Small intestine (tissue), 7 donors: ENCODE data around the gene P2RX6. TPM values are rescaled to one million over a fixed set of nuclear protein-coding genes. Genes with fewer than 3 reads are reported as not detected.
A peak's percentile ranks its signal among the peaks of the same experiment; 100 is the strongest.

Experiments used
- DNase-seq, 2 donors: peaks; one replicate each; pipeline versions ENCODE4 v3.0.0 to v3.0.0-alpha.2; 2013
- FAIRE-seq: peaks from 2 replicates; lab custom pipeline; 2012; peaks lifted over from hg19 to GRCh38; lab: Jason Lieb, UNC
- H3K27ac ChIP-seq, 3 donors: one replicate each; pipeline ENCODE4 v1.5.1; 2013; ENCODE audit warnings: low read length in 2 of 3, mild to moderate bottlenecking in 2 of 3, control low read depth in 1 of 3, inconsistent platforms in 1 of 3, low read depth in 1 of 3, moderate library complexity in 1 of 3
- H3K27me3 ChIP-seq, 3 donors: one replicate each; pipeline ENCODE4 v1.6.1; 2013; ENCODE audit warnings: low read length in 3 of 3, inconsistent platforms in 1 of 3; ENCODE audit not compliant: control insufficient read depth in 3 of 3, insufficient read depth in 3 of 3
- H3K36me3 ChIP-seq, 3 donors: one replicate each; pipeline ENCODE4 v1.6.1; 2013; ENCODE audit warnings: low read length in 3 of 3, inconsistent platforms in 1 of 3, low read depth in 1 of 3, mild to moderate bottlenecking in 1 of 3, moderate library complexity in 1 of 3; ENCODE audit not compliant: control insufficient read depth in 3 of 3, insufficient read depth in 2 of 3
- H3K4me1 ChIP-seq, 3 donors: one replicate each; pipeline ENCODE4 v1.6.1; 2013; ENCODE audit warnings: low read length in 2 of 3, inconsistent platforms in 1 of 3, low read depth in 1 of 3, mild to moderate bottlenecking in 1 of 3, moderate library complexity in 1 of 3; ENCODE audit not compliant: control insufficient read depth in 3 of 3, insufficient read depth in 2 of 3
- H3K4me3 ChIP-seq, 3 donors: one replicate each; pipeline ENCODE4 v1.5.1; 2013; ENCODE audit warnings: low read length in 3 of 3, control low read depth in 1 of 3, inconsistent platforms in 1 of 3, low read depth in 1 of 3, mild to moderate bottlenecking in 1 of 3, moderate library complexity in 1 of 3
- H3K9me3 ChIP-seq, 2 donors: one replicate each; pipeline ENCODE4 v1.6.1; 2013; ENCODE audit warnings: low read depth in 1 of 2, low read length in 1 of 2; ENCODE audit not compliant: control insufficient read depth in 2 of 2, insufficient read depth in 1 of 2
- WGBS, 3 donors: extraction: QIAGEN DNeasy Blood & Tissue Kit; methylation state at CpG; one replicate each; pipeline ENCODE4 v1.1.7; 2013; 5-methylcytosine and 5-hydroxymethylcytosine counted together
- polyA plus RNA-seq, 4 donors: library from polyadenylated mRNA; stranded (reverse) in 3 of 4; unstranded in 1 of 4; fragments of 200-250 nt in 3 of 4; fragments of 120-200 nt in 1 of 4; gene quantifications; one replicate each; pipeline versions ENCODE4 v1.2.1 to v1.2.3, GENCODE V29; 2013
- donor health status: healthy with polysubstance abuse.
- donor health status: control.
- donor health status: control.
- donor health status: Bipolar disorder and iron deficiency.
- donor health status: healthy.

P2RX6 gene
- polyA plus RNA-seq, 4 donors, result 0.62 to 0.84 TPM; not detected in 2

DNA sequence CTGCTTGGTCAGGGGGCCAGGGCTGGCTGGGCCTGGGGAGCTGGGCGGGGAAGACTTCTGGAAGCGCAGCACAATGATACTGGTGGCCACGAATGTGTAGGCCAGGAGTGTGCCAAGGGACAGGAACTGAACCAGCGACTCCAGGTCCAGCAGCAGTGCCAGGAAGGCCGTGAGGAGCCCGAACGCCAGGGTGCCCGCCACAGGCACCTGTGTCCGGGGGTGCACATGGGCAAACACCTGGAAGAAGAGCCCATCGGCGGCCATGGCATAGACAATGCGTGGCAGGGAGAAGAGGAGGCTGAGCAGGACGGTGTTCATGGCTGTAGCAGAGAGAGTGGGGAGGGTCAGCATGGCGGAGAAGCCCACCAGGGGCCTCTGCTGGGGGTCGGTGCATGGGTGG is 15.1 kb downstream of the P2RX6 start:
- H3K27me3 ChIP-seq, result peaks cover 0 to 3% (median 0%) of the 10 kb centered on the region in 3 donors
- whole genome bisulfite sequencing, 3 donors, result 89 to 95% (median 92%) methylated on average over 15 of the region's 15 CpGs
- H3K4me1 ChIP-seq, result peaks cover 0 to 23% (median 0%) of the 10 kb centered on the region in 3 donors
- FAIRE-seq (no peak), DNase-seq (no peak)
- no peak overlapping the region for H3K27ac ChIP-seq
- no peak overlapping the region for H3K4me3 ChIP-seq
- H3K36me3 ChIP-seq, result peaks cover 0 to 30% (median 0%) of the 10 kb centered on the region in 3 donors
- no peaks in the 10 kb centered on the region for H3K9me3 ChIP-seq

DNA sequence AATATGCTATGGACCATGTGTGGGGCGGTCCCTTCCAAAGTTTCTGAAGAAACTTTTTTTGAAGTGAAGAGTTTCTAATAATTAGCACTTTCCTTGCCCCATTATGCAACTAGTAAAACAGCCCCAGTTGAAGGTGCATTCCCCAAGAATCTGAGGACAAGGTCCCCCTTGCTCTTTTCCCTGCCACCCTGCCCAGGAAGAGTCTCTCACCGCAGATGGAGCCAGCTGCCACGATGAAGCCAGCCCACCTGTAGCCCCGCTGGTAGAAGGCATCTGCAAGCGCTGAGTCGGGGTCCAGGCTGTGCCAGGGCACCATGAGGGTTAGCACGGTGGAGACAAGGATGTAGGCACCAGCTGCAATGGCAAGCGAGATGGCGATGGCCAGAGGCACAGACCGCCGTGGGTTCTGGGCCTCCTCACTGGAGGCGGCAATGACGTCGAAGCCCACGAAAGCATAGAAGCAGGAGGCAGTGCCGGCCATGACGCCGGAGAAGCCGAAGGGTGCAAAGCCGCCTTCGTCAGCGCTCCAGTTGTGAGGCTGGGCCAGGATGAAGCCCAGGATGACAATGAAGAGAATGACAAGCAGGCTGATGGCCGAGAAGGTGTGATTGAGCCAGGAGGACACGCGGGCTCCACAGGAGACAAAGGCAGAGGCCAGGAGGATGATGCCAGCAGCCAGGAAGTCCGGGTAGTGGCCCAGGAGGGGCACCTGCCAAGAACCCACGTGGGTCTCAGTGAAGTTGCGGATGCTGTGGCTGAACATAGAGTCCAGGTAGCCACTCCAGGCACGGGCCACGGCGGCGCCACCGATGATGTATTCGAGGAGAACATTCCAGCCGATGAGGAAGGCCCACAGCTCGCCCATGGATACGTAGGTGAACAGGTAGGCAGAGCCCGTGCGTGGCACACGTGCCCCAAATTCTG is 15.9 kb downstream of the P2RX6 start:
- Histone ChIP-seq H3K4me1 (peaks cover 0 to 23% (median 0%) of the 10 kb centered on the region in 3 donors), H3K36me3 (peaks cover 0 to 30% (median 0%) of the 10 kb centered on the region in 3 donors), H3K4me3 (peak overlapping the region in 1 of 3 donors; percentile 40), H3K27ac (no peak overlapping the region), H3K9me3 (no peaks in the 10 kb centered on the region), H3K27me3 (peaks cover 0 to 5% (median 0%) of the 10 kb centered on the region in 3 donors)
- FAIRE-seq, result no peak
- no peak for DNase-seq
- 92 to 96% (median 94%) methylated on average over 40 of the region's 40 CpGs for WGBS, 3 donors

DNA sequence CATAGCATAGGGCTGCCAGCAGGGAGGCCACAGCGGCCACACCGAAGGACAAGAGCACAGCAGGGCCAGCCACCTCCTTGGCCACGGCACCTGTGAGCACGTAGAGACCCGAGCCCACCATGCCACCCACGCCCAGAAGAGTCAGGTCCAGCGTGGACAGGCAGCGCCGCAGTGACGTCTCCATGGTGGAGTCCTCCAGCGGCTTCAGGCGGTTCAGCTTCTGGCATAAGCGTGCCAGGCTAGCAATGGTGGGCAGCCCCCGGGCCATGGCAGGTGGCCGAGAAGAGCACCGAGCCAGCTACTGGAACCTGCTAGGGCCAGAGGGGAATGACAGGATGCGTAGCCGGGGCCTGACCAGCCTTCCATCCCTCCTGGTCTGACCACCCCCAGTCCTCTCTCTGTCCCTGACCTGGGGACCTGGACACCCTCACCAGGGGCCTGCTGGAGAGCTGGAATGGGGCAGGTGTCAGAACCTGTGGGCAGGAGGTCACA is 16.6 kb downstream of the P2RX6 start:
- Histone ChIP-seq H3K9me3 (no peaks in the 10 kb centered on the region), H3K36me3 (peaks cover 0 to 30% (median 0%) of the 10 kb centered on the region in 3 donors), H3K27ac (no peak overlapping the region), H3K4me1 (peaks cover 0 to 23% (median 0%) of the 10 kb centered on the region in 3 donors), H3K4me3 (peak overlapping the region in 2 of 3 donors; percentile 26 to 40), H3K27me3 (peaks cover 0 to 5% (median 0%) of the 10 kb centered on the region in 3 donors)
- DNase-seq (no peak), FAIRE-seq (no peak)
- WGBS, 3 donors, result 85 to 90% (median 87%) methylated on average over 16 to 18 of the region's 18 CpGs

DNA sequence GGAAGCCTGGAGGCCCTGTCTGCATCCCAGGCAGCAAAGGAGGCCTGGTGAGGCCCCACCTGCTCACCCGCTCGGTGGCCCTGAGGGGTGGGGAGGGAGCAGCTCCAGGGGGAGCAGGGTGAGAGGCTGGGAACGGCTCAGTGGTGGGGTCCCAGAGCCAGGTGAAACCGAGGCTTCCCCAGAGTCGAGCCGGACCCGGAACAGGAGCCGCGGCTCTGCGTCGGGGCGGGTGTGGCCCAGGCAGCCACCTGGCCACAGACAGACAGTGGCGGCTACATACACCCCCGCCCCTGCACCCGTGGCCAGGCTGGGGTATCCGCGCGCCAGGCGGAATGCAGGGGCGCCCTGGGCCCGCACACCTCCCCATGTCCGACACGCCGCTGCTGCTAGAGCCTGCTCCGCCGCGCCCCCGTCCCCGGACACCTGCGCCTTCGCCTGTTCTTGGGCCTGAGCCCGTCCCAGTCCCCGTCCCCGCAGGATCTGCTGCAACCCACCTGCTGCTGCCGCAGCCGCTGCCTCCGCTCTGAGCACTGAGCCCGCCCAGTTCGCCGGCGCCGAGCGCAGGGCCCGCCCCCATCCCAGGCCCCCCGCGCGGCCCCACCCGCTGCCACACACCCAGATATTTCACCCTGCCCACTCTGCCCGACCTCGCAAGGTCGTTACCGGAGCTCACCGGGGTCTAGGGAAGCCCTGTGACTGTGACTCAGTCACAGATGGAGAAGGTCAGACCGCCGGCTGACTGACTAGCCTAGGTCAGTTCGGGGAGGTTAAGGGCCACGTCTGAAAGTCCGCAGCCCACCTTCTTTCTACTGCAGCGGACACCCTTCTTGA is 17.3 kb downstream of the P2RX6 start, which contains the start of gene SLC7A4:
SLC7A4 (minus strand) TSS at position 525 of the 831 bp plus-strand sequence. CDS start 749 bp downstream, outside the sequence.
- peak in 1 of 2 donors; percentile 81 for DNase-seq
- peaks cover 0 to 25% (median 0%) of the 10 kb centered on the region in 3 donors for H3K4me1 ChIP-seq
- peaks cover 0 to 30% (median 0%) of the 10 kb centered on the region in 3 donors for H3K36me3 ChIP-seq
- no peaks in the 10 kb centered on the region for H3K9me3 ChIP-seq
- peaks cover 0 to 5% (median 0%) of the 10 kb centered on the region in 3 donors for H3K27me3 ChIP-seq
- FAIRE-seq, result no peak
- WGBS, 3 donors, result 6 to 7% (median 6%) methylated on average over 32 to 59 of the region's 59 CpGs
- H3K27ac ChIP-seq, result peak within 1 kb of the TSS in 1 of 3 donors; percentile 58
- H3K4me3 ChIP-seq, result peak within 1 kb of the TSS in 2 of 3 donors; percentile 26 to 40

DNA sequence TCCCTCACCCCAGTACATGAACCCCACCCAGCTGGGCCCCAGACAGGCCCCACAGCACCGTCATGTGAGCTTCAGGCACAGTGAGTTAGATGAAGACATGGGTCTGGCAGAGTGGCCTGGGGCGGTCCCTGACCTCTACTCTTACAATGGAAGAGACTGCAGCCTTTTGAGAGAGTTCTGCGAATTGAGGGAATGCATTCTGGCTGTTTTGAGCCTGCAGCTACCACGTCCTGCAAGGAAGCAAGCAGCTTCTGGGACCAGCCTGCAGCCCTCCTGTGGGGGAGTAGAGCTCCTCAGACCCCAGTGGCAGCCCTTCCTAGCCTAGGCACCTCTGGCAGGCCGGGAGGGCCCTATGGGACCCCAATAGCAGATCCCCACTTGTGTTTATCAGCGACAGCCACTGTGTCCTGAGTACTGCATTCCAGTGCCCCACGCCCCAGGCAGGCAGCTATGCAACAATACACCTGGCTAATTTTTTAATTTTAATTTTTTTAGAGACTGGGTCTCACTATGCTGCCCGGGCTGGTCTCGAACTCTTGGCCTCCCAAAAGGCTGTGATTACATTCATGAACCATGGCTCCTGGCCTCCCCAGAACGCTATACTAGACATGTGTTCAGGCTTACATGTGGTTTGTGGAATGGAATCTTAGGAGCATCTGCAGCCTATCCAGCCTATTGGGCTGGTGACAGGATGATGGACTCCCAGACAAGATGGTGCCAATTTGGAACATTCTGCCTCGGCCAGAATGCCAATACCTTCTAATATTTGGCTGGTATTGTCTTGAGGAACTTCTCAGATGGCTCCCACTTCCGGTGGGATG is 18.1 kb downstream of the P2RX6 start:
- DNase-seq (no peak), FAIRE-seq (no peak)
- H3K4me1 ChIP-seq, result peaks cover 0 to 29% (median 0%) of the 10 kb centered on the region in 3 donors
- no peaks in the 10 kb centered on the region for H3K9me3 ChIP-seq
- H3K4me3 ChIP-seq, result peak overlapping the region in 1 of 3 donors; percentile 40
- 74 to 82% (median 79%) methylated on average over 12 of the region's 12 CpGs for WGBS, 3 donors
- peaks cover 0 to 5% (median 0%) of the 10 kb centered on the region in 3 donors for H3K27me3 ChIP-seq
- peak overlapping the region in 1 of 3 donors; percentile 58 for H3K27ac ChIP-seq
- H3K36me3 ChIP-seq, result peaks cover 0 to 28% (median 0%) of the 10 kb centered on the region in 3 donors

DNA sequence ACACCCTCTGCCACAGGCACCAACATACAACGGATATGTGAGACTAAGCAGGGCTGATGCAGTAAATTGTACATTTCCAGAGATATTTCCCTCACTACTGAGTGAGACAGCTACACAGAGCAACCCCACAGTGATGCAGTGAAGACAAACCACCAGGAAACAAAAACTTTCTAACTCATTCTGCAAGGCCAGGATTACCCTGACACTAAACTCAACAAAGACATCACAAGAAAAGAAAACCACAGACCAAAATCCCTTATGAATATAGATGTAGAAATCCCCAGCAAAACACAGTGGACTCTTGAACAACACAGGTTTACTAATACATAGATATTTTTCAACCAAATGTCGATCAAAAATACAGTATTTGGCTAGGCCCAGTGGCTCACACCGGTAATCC is 18.9 kb downstream of the P2RX6 start:
- FAIRE-seq (no peak), DNase-seq (no peak)
- H3K9me3 ChIP-seq, result no peaks in the 10 kb centered on the region
- H3K4me3 ChIP-seq, result no peak overlapping the region
- peaks cover 0 to 32% (median 0%) of the 10 kb centered on the region in 3 donors for H3K4me1 ChIP-seq
- WGBS, 3 donors, result 59 to 82% (median 67%) methylated on average over 3 of the region's 3 CpGs
- peaks cover 0 to 5% (median 0%) of the 10 kb centered on the region in 3 donors for H3K27me3 ChIP-seq
- no peak overlapping the region for H3K27ac ChIP-seq
- H3K36me3 ChIP-seq, result peaks cover 0 to 20% (median 0%) of the 10 kb centered on the region in 3 donors

DNA sequence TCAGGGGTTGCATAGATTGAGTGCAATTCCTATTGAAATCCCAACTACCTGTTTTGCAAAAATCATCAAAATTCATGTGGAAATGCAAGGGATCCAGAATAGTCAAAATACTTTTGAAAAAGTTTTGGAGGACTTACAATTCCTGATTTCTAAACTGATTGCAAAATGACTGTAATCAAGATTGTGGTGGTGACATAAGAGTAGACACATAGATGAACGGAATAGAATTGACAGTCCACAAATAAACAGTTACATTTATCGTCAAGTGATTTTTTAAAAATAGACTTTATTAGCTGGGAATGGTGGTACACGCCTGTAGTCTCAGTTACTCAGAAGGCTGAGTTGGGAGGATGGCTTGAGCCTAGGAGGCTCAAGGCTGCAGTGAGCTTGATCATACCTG is 20.0 kb downstream of the P2RX6 start:
- peaks cover 0 to 32% (median 0%) of the 10 kb centered on the region in 3 donors for H3K4me1 ChIP-seq
- DNase-seq, result no peak
- H3K27me3 ChIP-seq, result peaks cover 0 to 5% (median 0%) of the 10 kb centered on the region in 3 donors
- FAIRE-seq, result no peak
- 90 to 92% (median 91%) methylated on average over 3 of the region's 3 CpGs for WGBS, 3 donors
- no peak overlapping the region for H3K4me3 ChIP-seq
- H3K36me3 ChIP-seq, result peaks cover 0 to 9% (median 0%) of the 10 kb centered on the region in 3 donors
- H3K9me3 ChIP-seq, result no peaks in the 10 kb centered on the region
- H3K27ac ChIP-seq, result no peak overlapping the region
